ENCODE data around the gene HCN2.

Gene HCN2

GRCh38 chr19:650121-650520 lies 60.4 kb downstream of the HCN2 start:
- no peaks in the 10 kb centered on the region for H3K27me3 ChIP-seq (ENCODE audit: control insufficient read depth in 1 of 2, insufficient read depth in 2 of 2, low read length in 2 of 2)
- no peaks in the 10 kb centered on the region for H3K9me3 ChIP-seq (ENCODE audit: low read length)
- H3K36me3 ChIP-seq (ENCODE audit: insufficient read depth, low read length): peaks cover 17% of the 10 kb centered on the region
- H3K27ac ChIP-seq (ENCODE audit: low read depth, low read length): no peak overlapping the region
- no peaks in the 10 kb centered on the region for H3K4me1 ChIP-seq (ENCODE audit: insufficient read depth, low read length)
- no peak overlapping the region for H3K9ac ChIP-seq (ENCODE audit: low read length)
- no peak overlapping the region for H3K4me3 ChIP-seq (ENCODE audit: low read depth in 1 of 2, low read length in 2 of 2)

- no peak overlapping the region for H3K27ac ChIP-seq (ENCODE audit: low read depth, low read length)
- H3K27me3 ChIP-seq (ENCODE audit: control insufficient read depth in 1 of 2, insufficient read depth in 2 of 2, low read length in 2 of 2): no peaks in the 10 kb centered on the region
- H3K4me1 ChIP-seq (ENCODE audit: insufficient read depth, low read length): no peaks in the 10 kb centered on the region
- H3K4me3 ChIP-seq (ENCODE audit: low read depth in 1 of 2, low read length in 2 of 2): no peak overlapping the region
- no peak overlapping the region for H3K9ac ChIP-seq (ENCODE audit: low read length)
- H3K9me3 ChIP-seq (ENCODE audit: low read length): no peaks in the 10 kb centered on the region
- H3K36me3 ChIP-seq (ENCODE audit: insufficient read depth, low read length): peaks cover 17% of the 10 kb centered on the region
Measured at GRCh38 chr19:651114-651818, 61.6 kb downstream of the HCN2 start.

- Histone ChIP-seq H3K4me3 (ENCODE audit: low read depth in 1 of 2, low read length in 2 of 2) (no peak overlapping the region), H3K4me1 (ENCODE audit: insufficient read depth, low read length) (no peaks in the 10 kb centered on the region), H3K9ac (ENCODE audit: low read length) (no peak overlapping the region), H3K9me3 (ENCODE audit: low read length) (no peaks in the 10 kb centered on the region), H3K27me3 (ENCODE audit: control insufficient read depth in 1 of 2, insufficient read depth in 2 of 2, low read length in 2 of 2) (no peaks in the 10 kb centered on the region), H3K27ac (ENCODE audit: low read depth, low read length) (no peak overlapping the region), H3K36me3 (ENCODE audit: insufficient read depth, low read length) (peaks cover 17% of the 10 kb centered on the region)
Measured at GRCh38 chr19:651991-652390, 62.3 kb downstream of the HCN2 start.

GRCh38 chr19:652467-653389 lies 63.0 kb downstream of the HCN2 start:
- Histone ChIP-seq H3K9me3 (ENCODE audit: low read length) (no peaks in the 10 kb centered on the region), H3K27me3 (ENCODE audit: control insufficient read depth in 1 of 2, insufficient read depth in 2 of 2, low read length in 2 of 2) (no peaks in the 10 kb centered on the region), H3K4me1 (ENCODE audit: insufficient read depth, low read length) (no peaks in the 10 kb centered on the region), H3K27ac (ENCODE audit: low read depth, low read length) (no peak overlapping the region), H3K9ac (ENCODE audit: low read length) (no peak overlapping the region), H3K36me3 (ENCODE audit: insufficient read depth, low read length) (peaks cover 17% of the 10 kb centered on the region), H3K4me3 (ENCODE audit: low read depth in 1 of 2, low read length in 2 of 2) (no peak overlapping the region)

GRCh38 chr19:653425-653824 lies 63.7 kb downstream of the HCN2 start:
- Histone ChIP-seq H3K27ac (ENCODE audit: low read depth, low read length) (no peak overlapping the region), H3K36me3 (ENCODE audit: insufficient read depth, low read length) (peaks cover 17% of the 10 kb centered on the region), H3K27me3 (ENCODE audit: control insufficient read depth in 1 of 2, insufficient read depth in 2 of 2, low read length in 2 of 2) (no peaks in the 10 kb centered on the region), H3K4me1 (ENCODE audit: insufficient read depth, low read length) (no peaks in the 10 kb centered on the region), H3K4me3 (ENCODE audit: low read depth in 1 of 2, low read length in 2 of 2) (no peak overlapping the region), H3K9me3 (ENCODE audit: low read length) (no peaks in the 10 kb centered on the region), H3K9ac (ENCODE audit: low read length) (no peak overlapping the region)

- no peak overlapping the region for H3K4me3 ChIP-seq (ENCODE audit: low read depth in 1 of 2, low read length in 2 of 2)
- peaks cover 17% of the 10 kb centered on the region for H3K36me3 ChIP-seq (ENCODE audit: insufficient read depth, low read length)
- H3K4me1 ChIP-seq (ENCODE audit: insufficient read depth, low read length): peaks cover 11% of the 10 kb centered on the region
- H3K27ac ChIP-seq (ENCODE audit: low read depth, low read length): no peak overlapping the region
- no peaks in the 10 kb centered on the region for H3K9me3 ChIP-seq (ENCODE audit: low read length)
- no peak overlapping the region for H3K9ac ChIP-seq (ENCODE audit: low read length)
- no peaks in the 10 kb centered on the region for H3K27me3 ChIP-seq (ENCODE audit: control insufficient read depth in 1 of 2, insufficient read depth in 2 of 2, low read length in 2 of 2)
Measured at GRCh38 chr19:655691-656090, 66.0 kb downstream of the HCN2 start.

GRCh38 chr19:656751-657559 lies 67.3 kb downstream of the HCN2 start:
- no peak overlapping the region for H3K9ac ChIP-seq (ENCODE audit: low read length)
- H3K9me3 ChIP-seq (ENCODE audit: low read length): no peaks in the 10 kb centered on the region
- no peak overlapping the region for H3K27ac ChIP-seq (ENCODE audit: low read depth, low read length)
- H3K27me3 ChIP-seq (ENCODE audit: control insufficient read depth in 1 of 2, insufficient read depth in 2 of 2, low read length in 2 of 2): no peaks in the 10 kb centered on the region
- H3K4me3 ChIP-seq (ENCODE audit: low read depth in 1 of 2, low read length in 2 of 2): no peak overlapping the region
- H3K4me1 ChIP-seq (ENCODE audit: insufficient read depth, low read length): peaks cover 24% of the 10 kb centered on the region
- peaks cover 17% of the 10 kb centered on the region for H3K36me3 ChIP-seq (ENCODE audit: insufficient read depth, low read length)

- peaks cover 12% of the 10 kb centered on the region for H3K36me3 ChIP-seq (ENCODE audit: insufficient read depth, low read length)
- peaks cover 25% of the 10 kb centered on the region for H3K4me1 ChIP-seq (ENCODE audit: insufficient read depth, low read length)
- H3K9me3 ChIP-seq (ENCODE audit: low read length): no peaks in the 10 kb centered on the region
- H3K27me3 ChIP-seq (ENCODE audit: control insufficient read depth in 1 of 2, insufficient read depth in 2 of 2, low read length in 2 of 2): no peaks in the 10 kb centered on the region
- H3K9ac ChIP-seq (ENCODE audit: low read length): no peak overlapping the region
- no peak overlapping the region for H3K27ac ChIP-seq (ENCODE audit: low read depth, low read length)
- no peak overlapping the region for H3K4me3 ChIP-seq (ENCODE audit: low read depth in 1 of 2, low read length in 2 of 2)
Measured at GRCh38 chr19:657611-658010, 67.9 kb downstream of the HCN2 start.

- Histone ChIP-seq H3K27ac (ENCODE audit: low read depth, low read length) (no peak overlapping the region), H3K36me3 (ENCODE audit: insufficient read depth, low read length) (peaks cover 7% of the 10 kb centered on the region), H3K9me3 (ENCODE audit: low read length) (no peaks in the 10 kb centered on the region), H3K4me1 (ENCODE audit: insufficient read depth, low read length) (peaks cover 25% of the 10 kb centered on the region), H3K4me3 (ENCODE audit: low read depth in 1 of 2, low read length in 2 of 2) (no peak overlapping the region), H3K27me3 (ENCODE audit: control insufficient read depth in 1 of 2, insufficient read depth in 2 of 2, low read length in 2 of 2) (no peaks in the 10 kb centered on the region), H3K9ac (ENCODE audit: low read length) (no peak overlapping the region)
Measured at GRCh38 chr19:658059-658839, 68.6 kb downstream of the HCN2 start.

GRCh38 chr19:658916-659839 lies 69.5 kb downstream of the HCN2 start:
- Histone ChIP-seq H3K27ac (ENCODE audit: low read depth, low read length) (no peak overlapping the region), H3K36me3 (ENCODE audit: insufficient read depth, low read length) (no peaks in the 10 kb centered on the region), H3K4me1 (ENCODE audit: insufficient read depth, low read length) (peaks cover 31% of the 10 kb centered on the region), H3K27me3 (ENCODE audit: control insufficient read depth in 1 of 2, insufficient read depth in 2 of 2, low read length in 2 of 2) (no peaks in the 10 kb centered on the region), H3K9me3 (ENCODE audit: low read length) (no peaks in the 10 kb centered on the region), H3K4me3 (ENCODE audit: low read depth in 1 of 2, low read length in 2 of 2) (no peak overlapping the region), H3K9ac (ENCODE audit: low read length) (no peak overlapping the region)
